Neural cell (in vitro differentiated cells): ENCODE data around the gene BRD8. TPM values are rescaled to one million over a fixed set of nuclear protein-coding genes. Genes with fewer than 3 reads are reported as not detected.
"Not testable (repeated sequence)": the region's sequence is repeated elsewhere in the genome, so short reads cannot be mapped to it uniquely, and the experiment has no call there.

ENCODE experiments used
- H2AFZ ChIP-seq: fragments of 200-600, 300-800 bp; sonication (generic), shearing (Covaris generic); 2 replicates; pipeline ENCODE4 v1.6.0; 2014; ENCODE audit warnings: low read depth, mild to moderate bottlenecking, antibody characterized with exemption, low read length, moderate library complexity
- H3F3A ChIP-seq: fragments of 200-600 bp; shearing (Covaris generic); 2 replicates; pipeline ENCODE4 v1.6.1; 2016; ENCODE audit warnings: mild to moderate bottlenecking, moderate library complexity, mixed read lengths, antibody characterized with exemption, low read length; ENCODE audit not compliant: insufficient read depth, poor library complexity, severe bottlenecking
- H3K27ac ChIP-seq: fragments of 200-600, 300-800 bp; sonication (generic), shearing (Covaris generic); 2 replicates; pipeline ENCODE4 v1.5.1; 2014; ENCODE audit warnings: mild to moderate bottlenecking, low read length, moderate library complexity
- H3K27me3 ChIP-seq: fragments of 300-800, 200-600 bp; sonication (generic), shearing (Covaris generic); 2 replicates; pipeline ENCODE4 v1.6.0; 2014; ENCODE audit warnings: mild to moderate bottlenecking, low read depth, low read length, moderate library complexity; ENCODE audit not compliant: insufficient read depth
- H3K36me3 ChIP-seq: fragments of 300-800, 200-600 bp; sonication (generic), shearing (Covaris generic); 2 replicates; pipeline ENCODE4 v1.5.1; 2014; ENCODE audit warnings: mild to moderate bottlenecking, antibody characterized with exemption, low read length, moderate library complexity; ENCODE audit not compliant: insufficient read depth
- H3K4me2 ChIP-seq: fragments of 300-800, 200-600 bp; sonication (generic), shearing (Covaris generic); 2 replicates; pipeline ENCODE4 v1.6.0; 2014; ENCODE audit warnings: mild to moderate bottlenecking, low read length
- H3K4me3 ChIP-seq: fragments of 300-800, 200-600 bp; sonication (generic), shearing (Covaris generic); 2 replicates; pipeline ENCODE4 v1.5.1; 2014; ENCODE audit warnings: mild to moderate bottlenecking, low read length, moderate library complexity
- H3K79me2 ChIP-seq: fragments of 200-600 bp; shearing (Covaris generic); replicated peaks from 2 replicates; pipeline ENCODE4 v1.6.0; 2014; ENCODE audit warnings: mild to moderate bottlenecking, low read length, moderate library complexity; ENCODE audit not compliant: insufficient read depth
- H3K9ac ChIP-seq: fragments of 300-800, 200-600 bp; sonication (generic), shearing (Covaris generic); 2 replicates; pipeline ENCODE4 v1.6.1; 2016; ENCODE audit warnings: mild to moderate bottlenecking, low read length, mixed read lengths
- H3K9me2 ChIP-seq: fragments of 200-600 bp; shearing (Covaris generic); 2 replicates; pipeline ENCODE4 v1.6.1; 2016; ENCODE audit warnings: mild to moderate bottlenecking, low read length, mixed read lengths; ENCODE audit not compliant: insufficient read depth
- H3K9me3 ChIP-seq: fragments of 200-600, 300-800 bp; sonication (generic), shearing (Covaris generic); 2 replicates; pipeline ENCODE4 v1.6.1; 2016; ENCODE audit warnings: mild to moderate bottlenecking, mixed run types, low read length, moderate library complexity, mixed read lengths
- H4K20me1 ChIP-seq: fragments of 200-600 bp; shearing (Covaris generic); 2 replicates; pipeline ENCODE4 v1.6.1; 2016; ENCODE audit warnings: mild to moderate bottlenecking, mixed run types; ENCODE audit not compliant: insufficient read depth
- EP300 ChIP-seq: fragments of 450-650 bp; conservative IDR thresholded peaks from 2 replicates; pipeline ENCODE4 v1.6.1; 2014; ENCODE audit warnings: antibody characterized with exemption, mild to moderate bottlenecking, moderate library complexity; ENCODE audit not compliant: poor library complexity, severe bottlenecking
- EZH2 ChIP-seq: fragments of 200-600, 300-800 bp; shearing (Covaris generic), sonication (generic); IDR thresholded peaks from 2 replicates; pipeline ENCODE4 v1.6.1; 2014; ENCODE audit warnings: antibody characterized with exemption, low read length, borderline replicate concordance, mild to moderate bottlenecking; ENCODE audit not compliant: insufficient read depth, poor library complexity, severe bottlenecking
- MXI1 ChIP-seq: fragments of 450-650 bp; conservative IDR thresholded peaks from 2 replicates; pipeline ENCODE4 v1.6.1; 2014; ENCODE audit warnings: antibody characterized with exemption, mild to moderate bottlenecking; ENCODE audit not compliant: poor library complexity, severe bottlenecking
- POLR2AphosphoS5 ChIP-seq: IDR thresholded peaks from 2 replicates; pipeline ENCODE4 v1.6.1; 2012
- RAD21 ChIP-seq: fragments of 450-650 bp; conservative IDR thresholded peaks from 2 replicates; pipeline ENCODE4 v1.6.1; 2014; ENCODE audit warnings: antibody characterized with exemption, mild to moderate bottlenecking, moderate library complexity
- SMC3 ChIP-seq: fragments of 450-650 bp; conservative IDR thresholded peaks from 2 replicates; pipeline ENCODE4 v1.6.1; 2014; ENCODE audit warnings: antibody characterized with exemption, mild to moderate bottlenecking, moderate library complexity; ENCODE audit not compliant: poor library complexity
- TAF1 ChIP-seq: IDR thresholded peaks from 2 replicates; pipeline ENCODE4 v1.6.1; 2012; ENCODE audit warnings: low read depth
- polyA plus RNA-seq: library from polyadenylated mRNA; depleted of rRNA; stranded (reverse); fragments of >200 nt; gene quantifications from 2 replicates; pipeline ENCODE4 v1.2.3, GENCODE V29; 2014
- TF ChIP-seq, protein P1 (sequence below): IDR thresholded peaks from 2 replicates; pipeline ENCODE4 v1.6.1; 2012; ENCODE audit warnings: borderline replicate concordance
- TF ChIP-seq, protein P2 (sequence below): fragments of 450-650 bp; IDR thresholded peaks from 2 replicates; pipeline ENCODE4 v1.5.1; 2014; ENCODE audit warnings: antibody characterized with exemption, mild to moderate bottlenecking, moderate library complexity; ENCODE audit not compliant: poor library complexity, severe bottlenecking

BRD8 gene
- polyA plus RNA-seq, 1 donor from 2014 or later = 96.1 TPM

DNA sequence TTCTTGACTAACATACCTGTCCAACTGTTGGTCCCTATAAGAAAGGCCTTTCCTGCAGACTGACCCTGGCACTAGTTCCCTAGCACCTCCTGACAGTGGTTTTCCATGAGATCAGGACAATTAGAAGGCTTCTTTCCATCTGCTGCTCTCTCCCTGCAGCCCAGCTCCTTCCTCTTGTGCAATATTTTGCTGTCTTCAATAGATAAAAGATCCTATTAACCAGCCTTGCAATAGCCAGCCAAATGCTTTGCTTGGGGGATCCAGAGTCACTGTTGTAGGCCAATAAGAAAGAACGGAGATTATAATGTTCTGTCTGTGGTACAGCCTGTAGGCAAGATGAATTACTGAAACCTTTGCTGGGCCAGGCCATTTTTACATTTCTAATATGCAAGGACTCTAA, 20.8 kb downstream of the BRD8 start:
- TF ChIP-seq RAD21 (no peak), TAF1 (no peak), EP300 (no peak), POLR2AphosphoS5 (no peak)
- TF ChIP-seq, protein P1, sequence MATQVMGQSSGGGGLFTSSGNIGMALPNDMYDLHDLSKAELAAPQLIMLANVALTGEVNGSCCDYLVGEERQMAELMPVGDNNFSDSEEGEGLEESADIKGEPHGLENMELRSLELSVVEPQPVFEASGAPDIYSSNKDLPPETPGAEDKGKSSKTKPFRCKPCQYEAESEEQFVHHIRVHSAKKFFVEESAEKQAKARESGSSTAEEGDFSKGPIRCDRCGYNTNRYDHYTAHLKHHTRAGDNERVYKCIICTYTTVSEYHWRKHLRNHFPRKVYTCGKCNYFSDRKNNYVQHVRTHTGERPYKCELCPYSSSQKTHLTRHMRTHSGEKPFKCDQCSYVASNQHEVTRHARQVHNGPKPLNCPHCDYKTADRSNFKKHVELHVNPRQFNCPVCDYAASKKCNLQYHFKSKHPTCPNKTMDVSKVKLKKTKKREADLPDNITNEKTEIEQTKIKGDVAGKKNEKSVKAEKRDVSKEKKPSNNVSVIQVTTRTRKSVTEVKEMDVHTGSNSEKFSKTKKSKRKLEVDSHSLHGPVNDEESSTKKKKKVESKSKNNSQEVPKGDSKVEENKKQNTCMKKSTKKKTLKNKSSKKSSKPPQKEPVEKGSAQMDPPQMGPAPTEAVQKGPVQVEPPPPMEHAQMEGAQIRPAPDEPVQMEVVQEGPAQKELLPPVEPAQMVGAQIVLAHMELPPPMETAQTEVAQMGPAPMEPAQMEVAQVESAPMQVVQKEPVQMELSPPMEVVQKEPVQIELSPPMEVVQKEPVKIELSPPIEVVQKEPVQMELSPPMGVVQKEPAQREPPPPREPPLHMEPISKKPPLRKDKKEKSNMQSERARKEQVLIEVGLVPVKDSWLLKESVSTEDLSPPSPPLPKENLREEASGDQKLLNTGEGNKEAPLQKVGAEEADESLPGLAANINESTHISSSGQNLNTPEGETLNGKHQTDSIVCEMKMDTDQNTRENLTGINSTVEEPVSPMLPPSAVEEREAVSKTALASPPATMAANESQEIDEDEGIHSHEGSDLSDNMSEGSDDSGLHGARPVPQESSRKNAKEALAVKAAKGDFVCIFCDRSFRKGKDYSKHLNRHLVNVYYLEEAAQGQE = no peak
- TF ChIP-seq, protein P2, sequence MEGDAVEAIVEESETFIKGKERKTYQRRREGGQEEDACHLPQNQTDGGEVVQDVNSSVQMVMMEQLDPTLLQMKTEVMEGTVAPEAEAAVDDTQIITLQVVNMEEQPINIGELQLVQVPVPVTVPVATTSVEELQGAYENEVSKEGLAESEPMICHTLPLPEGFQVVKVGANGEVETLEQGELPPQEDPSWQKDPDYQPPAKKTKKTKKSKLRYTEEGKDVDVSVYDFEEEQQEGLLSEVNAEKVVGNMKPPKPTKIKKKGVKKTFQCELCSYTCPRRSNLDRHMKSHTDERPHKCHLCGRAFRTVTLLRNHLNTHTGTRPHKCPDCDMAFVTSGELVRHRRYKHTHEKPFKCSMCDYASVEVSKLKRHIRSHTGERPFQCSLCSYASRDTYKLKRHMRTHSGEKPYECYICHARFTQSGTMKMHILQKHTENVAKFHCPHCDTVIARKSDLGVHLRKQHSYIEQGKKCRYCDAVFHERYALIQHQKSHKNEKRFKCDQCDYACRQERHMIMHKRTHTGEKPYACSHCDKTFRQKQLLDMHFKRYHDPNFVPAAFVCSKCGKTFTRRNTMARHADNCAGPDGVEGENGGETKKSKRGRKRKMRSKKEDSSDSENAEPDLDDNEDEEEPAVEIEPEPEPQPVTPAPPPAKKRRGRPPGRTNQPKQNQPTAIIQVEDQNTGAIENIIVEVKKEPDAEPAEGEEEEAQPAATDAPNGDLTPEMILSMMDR = no peak
- H3K36me3 ChIP-seq = peaks cover 3% of the 10 kb centered on the region

DNA sequence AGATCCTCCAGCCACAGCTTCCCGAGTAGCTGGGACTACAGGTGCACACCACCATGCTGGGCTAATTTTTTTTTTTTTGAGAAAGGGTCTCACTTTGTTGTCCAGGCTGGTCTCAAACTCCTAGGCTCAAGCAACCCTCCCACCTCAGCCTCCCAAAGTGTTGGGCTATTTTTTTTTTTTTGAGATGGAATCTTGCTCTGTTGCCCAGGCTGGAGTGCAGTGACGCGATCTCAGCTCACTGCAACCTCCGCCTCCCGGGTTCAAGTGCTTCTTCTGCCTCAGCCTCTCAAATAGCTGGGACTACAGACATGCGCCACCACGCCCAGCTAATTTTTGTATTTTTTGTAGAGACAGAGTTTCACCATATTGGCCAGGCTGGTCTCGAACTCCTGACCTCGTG, 22.5 kb downstream of the BRD8 start:
- H4K20me1 ChIP-seq, H3K9ac ChIP-seq, H3K36me3 ChIP-seq, H3K27me3 ChIP-seq, H3K4me3 ChIP-seq, H3K4me2 ChIP-seq, H3K9me2 ChIP-seq, H3F3A ChIP-seq, H3K79me2 ChIP-seq, H2AFZ ChIP-seq, H3K9me3 ChIP-seq, H3K27ac ChIP-seq: not testable (repeated sequence)

More for the DNA sequence above, 20.8 kb downstream of the BRD8 start:
- Histone ChIP-seq H4K20me1 (no peaks in the 10 kb centered on the region), H2AFZ (no peak overlapping the region), H3K79me2 (no peaks in the 10 kb centered on the region), H3F3A (no peaks in the 10 kb centered on the region), H3K9ac (no peak overlapping the region), H3K27ac (no peak overlapping the region), H3K9me2 (no peaks in the 10 kb centered on the region), H3K27me3 (no peaks in the 10 kb centered on the region), H3K9me3 (no peaks in the 10 kb centered on the region), H3K4me3 (no peak overlapping the region), H3K4me2 (no peak overlapping the region)

DNA sequence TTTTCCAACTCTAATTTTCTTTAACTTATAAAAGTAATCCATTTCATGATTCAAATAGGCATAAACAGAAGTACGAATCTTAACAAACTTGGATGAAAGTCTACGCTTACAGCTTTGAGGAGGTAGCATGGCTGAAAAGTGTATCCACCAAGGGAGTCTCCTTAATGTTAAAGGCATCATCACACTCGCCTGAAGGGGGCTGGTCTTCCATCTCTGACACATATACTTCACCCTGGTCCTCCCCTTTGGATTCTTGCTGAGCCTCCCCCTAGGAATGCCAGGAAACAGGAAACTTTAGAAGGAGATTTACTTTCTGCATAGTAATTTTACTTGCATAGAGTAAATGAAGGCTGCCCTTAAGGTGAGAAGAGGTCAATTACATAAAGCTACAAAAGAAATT, 28.9 kb downstream of the BRD8 start:
- Histone ChIP-seq H3K9ac (no peak overlapping the region), H3F3A (no peaks in the 10 kb centered on the region), H3K27me3 (no peaks in the 10 kb centered on the region), H3K4me2 (no peak overlapping the region), H2AFZ (no peak overlapping the region), H3K9me3 (no peaks in the 10 kb centered on the region), H3K27ac (no peak overlapping the region), H4K20me1 (no peaks in the 10 kb centered on the region), H3K36me3 (no peaks in the 10 kb centered on the region), H3K9me2 (no peaks in the 10 kb centered on the region), H3K79me2 (no peaks in the 10 kb centered on the region), H3K4me3 (no peak overlapping the region)
- no peak for TF ChIP-seq TAF1
- TF ChIP-seq SMC3 = no peak
- no peak for TF ChIP-seq RAD21
- TF ChIP-seq, protein P1 = no peak
- TF ChIP-seq, protein P2 = no peak
- no peak for TF ChIP-seq MXI1
- TF ChIP-seq POLR2AphosphoS5 = no peak
- TF ChIP-seq EZH2 = no peak
- TF ChIP-seq EP300 = no peak
